K562 (cell line): ENCODE results near the gene TADA1. TPM values are rescaled to one million over a fixed set of nuclear protein-coding genes. Genes with fewer than 3 reads are reported as not detected.

Experiments
- DDX20 ChIP-seq: fragments of 450-650 bp; IDR thresholded peaks from 2 replicates; pipeline ENCODE4 v1.6.1; 2016; ENCODE audit warnings: missing genetic modification characterization, low read depth, mild to moderate bottlenecking, missing compliant biosample characterization, moderate library complexity
- MAFF ChIP-seq: IDR thresholded peaks from 2 replicates; pipeline ENCODE4 v1.6.1; 2012; ENCODE audit warnings: low read length, improper control_type of control experiment
- POLR2G ChIP-seq: fragments of 200-400 bp; formaldehyde crosslinking; IDR thresholded peaks from 2 replicates; pipeline ENCODE4 v1.6.1; 2017; ENCODE audit warnings: low read depth, mild to moderate bottlenecking, antibody characterized with exemption, low read length, moderate library complexity
- SIN3A ChIP-seq, 2 experiments: fragments of 150-350 bp in 1 of 2; IDR thresholded peaks; 2 replicates each; pipeline ENCODE4 v1.6.1; 2011 to 2016; ENCODE audit warnings: borderline replicate concordance in 2 of 2, low read depth in 2 of 2, low read length in 2 of 2, mild to moderate bottlenecking in 2 of 2, moderate library complexity in 2 of 2; ENCODE audit not compliant: control insufficient read depth in 1 of 2
- SIRT6 ChIP-seq: IDR thresholded peaks from one replicate; pipeline ENCODE4 v1.6.1; 2012; ENCODE audit warnings: low read depth, mild to moderate bottlenecking, control low read depth, inconsistent platforms, low read length, moderate library complexity
- ZBTB8A ChIP-seq: fragments of 450-650 bp; IDR thresholded peaks from 2 replicates; pipeline ENCODE4 v1.6.1; 2018; ENCODE audit warnings: mild to moderate bottlenecking, moderate library complexity; ENCODE audit not compliant: partially characterized antibody
- ZNF445 ChIP-seq: fragments of 250-450 bp; sonication (Bioruptor Pico); IDR thresholded peaks from 2 replicates; pipeline ENCODE4 v1.4.0; 2020; ENCODE audit warnings: low read depth, mild to moderate bottlenecking, moderate library complexity
- polyA plus RNA-seq, 8 experiments: library from polyadenylated mRNA; depleted of rRNA in 4 of 8; stranded (reverse) in 5 of 8; unstranded in 3 of 8; fragments of >200 nt; fragmentation: Nextera tagmentation in 2 of 8; fragmentation: Illumina TruSeq in 1 of 8; extraction: Ambion mirVana in 2 of 8; extraction: Trizol in 1 of 8; gene quantifications; 2 replicates each; pipeline versions ENCODE4 v1.2.1 to v1.2.3, GENCODE V29; 2011 to 2014; ENCODE audit warnings: inconsistent platforms in 1 of 8, missing spikeins in 1 of 8
- total RNA-seq, 7 experiments: library from RNA; depleted of rRNA in 6 of 7; stranded (reverse); fragments of >200 nt in 6 of 7; fragmentation: Illumina TruSeq in 2 of 7; extraction: Trizol in 2 of 7; gene quantifications; 2 replicates each; pipeline versions ENCODE4 v1.2.1 to v1.2.3, GENCODE V29; 2011 to 2021; ENCODE audit warnings: low replicate concordance in 1 of 7
- TF ChIP-seq, protein P1 (sequence below): fragments of 450-650 bp; IDR thresholded peaks from 2 replicates; pipeline ENCODE4 v1.6.1; 2018; ENCODE audit warnings: mild to moderate bottlenecking, low read depth; ENCODE audit not compliant: partially characterized antibody
- TF ChIP-seq, protein P2 (sequence below): sonication (generic); formaldehyde crosslinking; IDR thresholded peaks from 2 replicates; pipeline ENCODE4 v1.8.0; 2022; ENCODE audit warnings: mild to moderate bottlenecking, missing genetic modification reagents

The TADA1 gene
- total and polyA plus RNA-seq, 9 of the 15 experiments (the other 6 are each of a cell fraction or from before 2014, with no cell fraction given), result 15.9 to 76.5 (median 28.7) TPM

DNA sequence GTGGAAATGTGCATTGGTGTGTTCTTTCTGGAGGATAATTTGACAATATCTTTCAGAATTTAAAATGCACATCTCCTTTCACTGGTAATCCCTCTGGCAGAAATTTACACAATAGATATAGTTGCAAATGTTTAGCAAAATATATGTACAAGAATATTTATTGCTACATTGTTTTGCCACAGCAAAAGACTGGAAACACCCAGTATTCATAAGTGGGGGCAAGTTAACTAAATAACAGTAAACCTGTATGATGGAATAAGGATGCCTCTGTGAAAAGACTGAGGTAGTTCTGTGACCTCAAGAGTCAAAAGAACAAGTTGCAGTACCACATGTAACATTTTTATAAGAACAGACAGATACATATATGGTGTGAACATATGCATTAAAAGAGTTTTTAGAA is 13.7 kb upstream of the TADA1 start (continued):
- no peak for TF ChIP-seq SIN3A (IDR thresholded peaks at IDR 0.05; ENCODE audit: borderline replicate concordance in 2 of 2, control insufficient read depth in 1 of 2, low read depth in 2 of 2, low read length in 2 of 2)
- no peak for TF ChIP-seq ZNF445 (CRISPR knock-in tag)
- no peak for TF ChIP-seq DDX20 (tag)
- no peak for TF ChIP-seq SIRT6
- TF ChIP-seq ZBTB8A, result no peak
- TF ChIP-seq, protein P1, sequence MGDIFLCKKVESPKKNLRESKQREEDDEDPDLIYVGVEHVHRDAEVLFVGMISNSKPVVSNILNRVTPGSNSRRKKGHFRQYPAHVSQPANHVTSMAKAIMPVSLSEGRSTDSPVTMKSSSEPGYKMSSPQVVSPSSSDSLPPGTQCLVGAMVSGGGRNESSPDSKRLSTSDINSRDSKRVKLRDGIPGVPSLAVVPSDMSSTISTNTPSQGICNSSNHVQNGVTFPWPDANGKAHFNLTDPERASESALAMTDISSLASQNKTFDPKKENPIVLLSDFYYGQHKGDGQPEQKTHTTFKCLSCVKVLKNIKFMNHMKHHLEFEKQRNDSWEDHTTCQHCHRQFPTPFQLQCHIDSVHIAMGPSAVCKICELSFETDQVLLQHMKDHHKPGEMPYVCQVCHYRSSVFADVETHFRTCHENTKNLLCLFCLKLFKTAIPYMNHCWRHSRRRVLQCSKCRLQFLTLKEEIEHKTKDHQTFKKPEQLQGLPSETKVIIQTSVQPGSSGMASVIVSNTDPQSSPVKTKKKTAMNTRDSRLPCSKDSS, result no peak
- TF ChIP-seq, protein P2, sequence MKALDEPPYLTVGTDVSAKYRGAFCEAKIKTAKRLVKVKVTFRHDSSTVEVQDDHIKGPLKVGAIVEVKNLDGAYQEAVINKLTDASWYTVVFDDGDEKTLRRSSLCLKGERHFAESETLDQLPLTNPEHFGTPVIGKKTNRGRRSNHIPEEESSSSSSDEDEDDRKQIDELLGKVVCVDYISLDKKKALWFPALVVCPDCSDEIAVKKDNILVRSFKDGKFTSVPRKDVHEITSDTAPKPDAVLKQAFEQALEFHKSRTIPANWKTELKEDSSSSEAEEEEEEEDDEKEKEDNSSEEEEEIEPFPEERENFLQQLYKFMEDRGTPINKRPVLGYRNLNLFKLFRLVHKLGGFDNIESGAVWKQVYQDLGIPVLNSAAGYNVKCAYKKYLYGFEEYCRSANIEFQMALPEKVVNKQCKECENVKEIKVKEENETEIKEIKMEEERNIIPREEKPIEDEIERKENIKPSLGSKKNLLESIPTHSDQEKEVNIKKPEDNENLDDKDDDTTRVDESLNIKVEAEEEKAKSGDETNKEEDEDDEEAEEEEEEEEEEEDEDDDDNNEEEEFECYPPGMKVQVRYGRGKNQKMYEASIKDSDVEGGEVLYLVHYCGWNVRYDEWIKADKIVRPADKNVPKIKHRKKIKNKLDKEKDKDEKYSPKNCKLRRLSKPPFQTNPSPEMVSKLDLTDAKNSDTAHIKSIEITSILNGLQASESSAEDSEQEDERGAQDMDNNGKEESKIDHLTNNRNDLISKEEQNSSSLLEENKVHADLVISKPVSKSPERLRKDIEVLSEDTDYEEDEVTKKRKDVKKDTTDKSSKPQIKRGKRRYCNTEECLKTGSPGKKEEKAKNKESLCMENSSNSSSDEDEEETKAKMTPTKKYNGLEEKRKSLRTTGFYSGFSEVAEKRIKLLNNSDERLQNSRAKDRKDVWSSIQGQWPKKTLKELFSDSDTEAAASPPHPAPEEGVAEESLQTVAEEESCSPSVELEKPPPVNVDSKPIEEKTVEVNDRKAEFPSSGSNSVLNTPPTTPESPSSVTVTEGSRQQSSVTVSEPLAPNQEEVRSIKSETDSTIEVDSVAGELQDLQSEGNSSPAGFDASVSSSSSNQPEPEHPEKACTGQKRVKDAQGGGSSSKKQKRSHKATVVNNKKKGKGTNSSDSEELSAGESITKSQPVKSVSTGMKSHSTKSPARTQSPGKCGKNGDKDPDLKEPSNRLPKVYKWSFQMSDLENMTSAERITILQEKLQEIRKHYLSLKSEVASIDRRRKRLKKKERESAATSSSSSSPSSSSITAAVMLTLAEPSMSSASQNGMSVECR (CRISPR knock-in tag), result no peak
- TF ChIP-seq MAFF, result no peak
- TF ChIP-seq POLR2G, result no peak
- TF ChIP-seq, all 486 proteins: peak for 0
